ENCODE results near the gene FDX2. TPM values are rescaled to one million over a fixed set of nuclear protein-coding genes. Genes with fewer than 3 reads are reported as not detected.

Gene FDX2
- total RNA-seq, 1 experiment from 2014 or later, result 18.9 TPM

DNA sequence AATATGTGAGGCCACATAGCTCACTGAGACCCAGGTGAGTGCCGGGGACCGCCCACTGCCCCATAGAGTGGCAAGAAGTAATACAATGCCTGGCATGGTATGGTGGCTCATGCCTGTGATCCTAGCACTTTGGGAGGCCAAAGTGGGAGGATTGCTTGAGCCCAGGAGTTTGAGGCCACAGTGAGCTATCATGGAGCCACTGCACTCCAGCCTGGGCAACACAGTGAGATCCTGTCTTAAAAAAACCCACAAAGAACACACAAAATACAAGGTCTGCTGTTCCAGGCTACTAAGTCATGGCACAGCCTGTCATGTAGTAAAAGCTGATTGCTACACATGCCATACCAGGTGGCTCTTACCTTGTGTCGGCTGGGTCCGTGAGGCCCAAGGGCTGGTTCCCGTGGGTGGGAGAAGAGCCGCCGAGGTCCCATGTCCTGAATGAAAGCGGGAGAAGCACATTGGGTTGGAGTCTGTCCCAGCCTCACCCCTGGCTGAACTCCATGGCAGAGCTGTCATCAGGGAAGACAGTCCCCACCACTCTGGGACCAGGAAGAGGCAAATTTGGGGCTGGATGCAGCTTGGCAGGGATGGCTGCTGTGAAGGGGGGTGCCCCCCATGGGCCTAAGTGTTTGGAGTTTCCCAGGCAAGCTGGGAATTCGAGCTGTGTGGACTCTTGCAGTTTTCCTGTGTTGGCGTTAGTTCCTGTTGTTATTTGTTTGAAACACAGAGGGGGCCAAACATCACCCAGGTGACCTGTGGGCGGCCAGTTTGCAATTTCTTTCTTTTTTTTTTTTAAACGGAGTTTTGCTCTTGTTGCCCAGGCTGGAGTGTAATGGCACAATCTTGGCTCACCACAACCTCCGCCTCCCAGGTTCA, 3.2 kb upstream of the FDX2 start:
- no TSS peak for BruUV-seq (replicated peaks)
- TF ChIP-seq, protein P1, sequence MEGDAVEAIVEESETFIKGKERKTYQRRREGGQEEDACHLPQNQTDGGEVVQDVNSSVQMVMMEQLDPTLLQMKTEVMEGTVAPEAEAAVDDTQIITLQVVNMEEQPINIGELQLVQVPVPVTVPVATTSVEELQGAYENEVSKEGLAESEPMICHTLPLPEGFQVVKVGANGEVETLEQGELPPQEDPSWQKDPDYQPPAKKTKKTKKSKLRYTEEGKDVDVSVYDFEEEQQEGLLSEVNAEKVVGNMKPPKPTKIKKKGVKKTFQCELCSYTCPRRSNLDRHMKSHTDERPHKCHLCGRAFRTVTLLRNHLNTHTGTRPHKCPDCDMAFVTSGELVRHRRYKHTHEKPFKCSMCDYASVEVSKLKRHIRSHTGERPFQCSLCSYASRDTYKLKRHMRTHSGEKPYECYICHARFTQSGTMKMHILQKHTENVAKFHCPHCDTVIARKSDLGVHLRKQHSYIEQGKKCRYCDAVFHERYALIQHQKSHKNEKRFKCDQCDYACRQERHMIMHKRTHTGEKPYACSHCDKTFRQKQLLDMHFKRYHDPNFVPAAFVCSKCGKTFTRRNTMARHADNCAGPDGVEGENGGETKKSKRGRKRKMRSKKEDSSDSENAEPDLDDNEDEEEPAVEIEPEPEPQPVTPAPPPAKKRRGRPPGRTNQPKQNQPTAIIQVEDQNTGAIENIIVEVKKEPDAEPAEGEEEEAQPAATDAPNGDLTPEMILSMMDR (IDR thresholded peaks at IDR 0.05; ENCODE audit: unreplicated experiment), result no peak
- no peak overlapping the region for H3K27ac Mint-ChIP-seq (ENCODE audit: unreplicated experiment)
- peaks cover 39% of the 10 kb centered on the region for H3K36me3 Mint-ChIP-seq (ENCODE audit: insufficient read depth, unreplicated experiment)
- intact Hi-C loops (cut with micrococcal nuclease; ENCODE audit: unreplicated experiment), result no loop called here
- no peak for DNase-seq
- no peaks in the 10 kb centered on the region for H3K27me3 Mint-ChIP-seq (ENCODE audit: unreplicated experiment)
- no peaks in the 10 kb centered on the region for H3K9me3 Mint-ChIP-seq (ENCODE audit: low read depth, unreplicated experiment)
- H3K4me3 Mint-ChIP-seq (ENCODE audit: low read depth, unreplicated experiment), result no peak overlapping the region
- CTCF ChIA-PET, result no interaction called here
- peaks cover 14% of the 10 kb centered on the region for H3K4me1 Mint-ChIP-seq (ENCODE audit: low read depth, unreplicated experiment)

DNA sequence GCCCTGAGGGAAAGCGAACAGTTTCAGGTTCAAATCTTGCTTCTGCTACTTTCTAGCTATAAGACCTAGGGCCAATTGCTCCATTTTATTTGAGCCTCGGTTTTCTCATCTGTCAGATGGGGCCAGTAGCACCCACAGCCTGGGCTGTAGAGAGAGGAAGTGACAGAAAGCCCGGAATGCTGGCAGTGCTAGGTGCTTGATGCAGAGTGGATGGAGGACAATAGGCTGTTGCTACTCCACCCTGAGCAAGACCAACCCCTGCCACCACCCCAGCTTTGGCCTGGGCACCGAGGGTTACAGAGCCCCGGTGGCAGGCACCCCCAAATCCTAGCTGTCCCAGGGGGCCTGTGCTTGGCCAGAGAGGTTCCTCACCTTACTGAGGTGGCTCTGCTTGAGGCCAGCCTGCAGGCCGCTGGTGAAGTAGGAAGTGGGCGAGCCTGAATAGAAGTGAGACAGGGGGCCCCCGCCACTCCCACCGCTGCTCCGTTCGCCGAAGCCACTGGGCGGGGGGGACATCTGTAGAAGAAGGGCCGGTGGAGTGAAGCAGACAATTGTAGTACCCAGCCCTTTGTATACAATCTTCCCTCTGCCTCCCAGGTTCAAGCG, 2.1 kb upstream of the FDX2 start:
- Mint-ChIP-seq H3K4me3 (ENCODE audit: low read depth, unreplicated experiment) (no peak overlapping the region), H3K9me3 (ENCODE audit: low read depth, unreplicated experiment) (no peaks in the 10 kb centered on the region), H3K27ac (ENCODE audit: unreplicated experiment) (no peak overlapping the region), H3K27me3 (ENCODE audit: unreplicated experiment) (no peaks in the 10 kb centered on the region), H3K36me3 (ENCODE audit: insufficient read depth, unreplicated experiment) (peaks cover 37% of the 10 kb centered on the region), H3K4me1 (ENCODE audit: low read depth, unreplicated experiment) (peaks cover 14% of the 10 kb centered on the region)
- TF ChIP-seq, protein P1 (IDR thresholded peaks at IDR 0.05; ENCODE audit: unreplicated experiment), result no peak
- CTCF ChIA-PET, result interaction anchor here (0.6 kb wide), 1 partner anchor 176 kb away, joined by 4 read pairs; no protein-coding TSS in a partner anchor
- no TSS peak for BruUV-seq (replicated peaks)
- intact Hi-C loops (cut with micrococcal nuclease; ENCODE audit: unreplicated experiment), result no loop called here
- DNase-seq, result no peak

DNA sequence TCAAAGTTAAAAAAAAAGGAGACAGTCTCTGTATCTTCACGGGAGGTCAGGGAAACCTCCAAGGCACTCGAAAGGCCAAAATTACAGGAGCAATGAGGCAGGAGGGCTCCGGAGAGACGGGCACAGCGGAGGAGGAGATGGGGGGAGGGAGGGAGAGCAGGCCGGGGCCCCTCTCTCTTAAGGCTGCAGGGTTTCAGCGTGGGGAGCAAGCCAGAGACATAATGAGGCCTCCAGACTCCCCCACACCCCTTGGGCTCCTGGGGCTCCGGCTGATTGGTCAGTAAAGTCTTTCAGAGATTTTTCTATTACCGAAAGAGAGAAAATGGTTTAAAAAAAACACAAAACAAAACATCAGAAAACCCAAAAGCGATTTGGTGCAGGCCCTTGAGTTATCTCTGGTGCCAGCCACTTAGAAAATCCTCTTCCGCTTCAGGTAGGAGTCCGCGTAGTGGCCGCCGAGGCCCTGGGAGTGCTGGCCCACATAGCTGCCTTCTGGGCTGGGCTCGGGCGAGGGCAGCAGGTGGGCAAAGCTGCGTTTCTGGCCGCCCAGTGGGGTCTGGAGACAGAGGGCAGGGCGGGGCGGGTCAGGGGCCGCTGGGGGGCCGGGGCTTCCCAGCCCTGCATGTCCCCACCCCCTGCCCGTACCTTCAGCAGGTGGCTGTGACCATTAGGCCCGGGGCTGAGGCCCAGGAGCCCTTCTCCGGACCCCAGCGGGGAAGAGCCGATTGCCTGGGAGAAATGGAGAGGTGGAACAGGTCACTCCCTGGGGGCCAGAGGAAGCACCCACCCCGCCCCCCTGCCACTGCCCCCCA, 1.4 kb upstream of the FDX2 start:
- Mint-ChIP-seq H3K4me1 (ENCODE audit: low read depth, unreplicated experiment) (peaks cover 14% of the 10 kb centered on the region), H3K27ac (ENCODE audit: unreplicated experiment) (no peak overlapping the region), H3K9me3 (ENCODE audit: low read depth, unreplicated experiment) (no peaks in the 10 kb centered on the region), H3K36me3 (ENCODE audit: insufficient read depth, unreplicated experiment) (peaks cover 34% of the 10 kb centered on the region), H3K27me3 (ENCODE audit: unreplicated experiment) (no peaks in the 10 kb centered on the region), H3K4me3 (ENCODE audit: low read depth, unreplicated experiment) (no peak overlapping the region)
- no peak for DNase-seq
- CTCF ChIA-PET, result interaction anchor here (0.6 kb wide), 1 partner anchor 177 kb away, joined by 4 read pairs; no protein-coding TSS in a partner anchor
- intact Hi-C loops (cut with micrococcal nuclease; ENCODE audit: unreplicated experiment), result no loop called here
- TF ChIP-seq, protein P1 (IDR thresholded peaks at IDR 0.05; ENCODE audit: unreplicated experiment), result no peak
- no TSS peak for BruUV-seq (replicated peaks)

DNA sequence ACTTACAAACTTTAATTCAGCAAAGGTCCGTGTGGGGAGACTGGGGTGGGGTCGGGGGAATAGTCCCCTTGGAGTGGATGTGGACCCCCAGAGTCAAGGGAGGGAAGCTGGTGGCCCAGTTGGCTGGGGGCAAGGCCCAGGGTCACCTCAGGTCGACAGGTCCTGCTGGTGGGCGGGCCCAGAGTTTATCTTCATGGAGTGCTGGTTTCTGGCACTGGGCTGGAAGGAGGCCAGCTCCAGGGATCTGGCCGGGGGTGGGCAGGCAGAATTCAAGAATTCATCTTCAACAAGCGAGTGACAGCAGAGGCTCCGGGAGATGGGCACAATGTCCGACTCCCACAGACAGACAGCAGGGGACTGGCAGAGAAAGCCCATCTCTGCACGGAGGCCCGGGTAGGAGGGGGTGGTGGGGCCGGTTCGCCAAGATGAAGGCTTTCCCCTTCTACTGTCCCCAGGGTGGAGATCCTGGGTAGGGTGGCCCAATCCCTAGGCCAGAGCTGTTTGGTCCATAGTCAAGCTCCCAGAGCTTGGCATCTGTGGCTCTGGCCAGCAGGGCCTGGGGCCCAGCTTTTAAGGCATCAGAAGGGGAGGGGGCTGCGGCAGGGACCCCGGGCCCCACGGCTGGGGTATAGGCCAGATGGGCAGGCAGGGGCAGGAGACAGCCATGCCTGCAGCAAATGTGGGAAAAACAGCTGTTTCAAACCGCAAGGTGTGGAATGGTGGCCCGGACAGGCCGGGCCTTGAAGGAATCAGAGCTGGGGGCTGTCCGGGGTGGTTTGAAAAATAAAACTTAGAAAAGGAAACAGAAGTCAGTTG, 622 bp upstream of the FDX2 start:
- BruUV-seq (replicated peaks), result TSS peak; percentile 27
- TF ChIP-seq, protein P1 (IDR thresholded peaks at IDR 0.05; ENCODE audit: unreplicated experiment), result no peak
- DNase-seq, result no peak
- H3K4me3 Mint-ChIP-seq (ENCODE audit: low read depth, unreplicated experiment), result peak overlapping the region; percentile 74
- H3K4me1 Mint-ChIP-seq (ENCODE audit: low read depth, unreplicated experiment), result peaks cover 14% of the 10 kb centered on the region
- H3K27me3 Mint-ChIP-seq (ENCODE audit: unreplicated experiment), result no peaks in the 10 kb centered on the region
- CTCF ChIA-PET, result interaction anchor here (0.5 kb wide), 1 partner anchor 13 kb away, joined by 3 read pairs; no protein-coding TSS in a partner anchor
- H3K36me3 Mint-ChIP-seq (ENCODE audit: insufficient read depth, unreplicated experiment), result peaks cover 26% of the 10 kb centered on the region
- no peaks in the 10 kb centered on the region for H3K9me3 Mint-ChIP-seq (ENCODE audit: low read depth, unreplicated experiment)
- intact Hi-C loops (cut with micrococcal nuclease; ENCODE audit: unreplicated experiment), result no loop called here
- peak overlapping the region; percentile 89 for H3K27ac Mint-ChIP-seq (ENCODE audit: unreplicated experiment)

Data from Calu3 (cell line).